OCI-LY7 (cell line): ENCODE data around the gene EPHA8. TPM values are rescaled to one million over a fixed set of nuclear protein-coding genes. Genes with fewer than 3 reads are reported as not detected.

ENCODE experiments used
- BruUV-seq: library from RNA; stranded (reverse); fragments of 400-500 nt; replicated peaks from 2 replicates; lab custom pipeline; 2021; lab: Mats Ljungman, UMichigan
- CTCF ChIA-PET: fragments of 300-600 bp; sonication (Branson Sonifier 250); formaldehyde crosslinking; loops from one replicate; lab custom pipeline; 2022; ENCODE audit warnings: antibody characterized with exemption; ENCODE audit not compliant: unreplicated experiment; lab: Charles Lee
- POLR2A ChIA-PET: fragments of 300-600 bp; sonication (Branson Sonifier 250); formaldehyde crosslinking; loops from one replicate; lab custom pipeline; 2022; ENCODE audit warnings: antibody characterized with exemption; lab: Charles Lee
- DNase-seq: peaks from one replicate; pipeline ENCODE4 v3.0.0-alpha.2; 2015; ENCODE audit warnings: low spot score
- H2AFZ ChIP-seq: fragments of 200-600 bp; sonication (generic), shearing (Covaris generic); 2 replicates; pipeline ENCODE4 v1.6.1; 2014; ENCODE audit warnings: mild to moderate bottlenecking, antibody characterized with exemption, low read length, moderate library complexity
- H3K27ac ChIP-seq: fragments of 200-600 bp; sonication (generic); 2 replicates; pipeline ENCODE4 v1.5.1; 2014; ENCODE audit warnings: mixed run types, low read depth, mild to moderate bottlenecking, moderate library complexity, low read length, inconsistent platforms; ENCODE audit not compliant: poor library complexity, severe bottlenecking
- H3K36me3 ChIP-seq: fragments of 200-600 bp; sonication (generic); 2 replicates; pipeline ENCODE4 v1.6.1; 2014; ENCODE audit warnings: mild to moderate bottlenecking, antibody characterized with exemption, low read length, moderate library complexity, mixed read lengths; ENCODE audit not compliant: insufficient read depth
- H3K4me1 ChIP-seq: fragments of 200-600 bp; sonication (generic); 2 replicates; pipeline ENCODE4 v1.5.1; 2014; ENCODE audit warnings: mild to moderate bottlenecking, low read length; ENCODE audit not compliant: insufficient read depth, poor library complexity, severe bottlenecking
- H3K4me2 ChIP-seq: fragments of 200-600 bp; sonication (generic); 2 replicates; pipeline ENCODE4 v1.6.1; 2014; ENCODE audit warnings: mild to moderate bottlenecking, low read length
- H3K4me3 ChIP-seq: fragments of 200-600 bp; sonication (generic); 2 replicates; pipeline ENCODE4 v1.5.1; 2014; ENCODE audit warnings: mild to moderate bottlenecking, low read depth, low read length; ENCODE audit not compliant: poor library complexity, severe bottlenecking
- H3K79me2 ChIP-seq: fragments of 200-600 bp; sonication (generic); 2 replicates; pipeline ENCODE4 v1.6.1; 2016; ENCODE audit warnings: low read depth, mild to moderate bottlenecking, low read length, moderate library complexity, mixed read lengths; ENCODE audit not compliant: insufficient read depth
- H3K9me2 ChIP-seq: fragments of 200-600 bp; sonication (generic); 2 replicates; pipeline ENCODE4 v1.6.1; 2016; ENCODE audit warnings: mild to moderate bottlenecking, low read length, mixed read lengths; ENCODE audit not compliant: insufficient read depth
- H3K9me3 ChIP-seq: fragments of 200-600 bp; sonication (generic); 2 replicates; pipeline ENCODE4 v1.6.1; 2014; ENCODE audit warnings: mild to moderate bottlenecking, mixed run types, low read length, mixed read lengths
- H4K20me1 ChIP-seq: fragments of 200-600 bp; sonication (generic); 2 replicates; pipeline ENCODE4 v1.6.1; 2014; ENCODE audit warnings: mild to moderate bottlenecking, antibody characterized with exemption, low read length, moderate library complexity, mixed read lengths; ENCODE audit not compliant: insufficient read depth
- EZH2phosphoT487 ChIP-seq: fragments of 200-600 bp; sonication (generic); IDR thresholded peaks from 2 replicates; pipeline ENCODE4 v1.6.1; 2018; ENCODE audit warnings: low read depth, borderline replicate concordance, mild to moderate bottlenecking, mixed run types, antibody characterized with exemption, low read length, moderate library complexity, mixed read lengths
- intact Hi-C: fragments of 100-400 bp; cut with micrococcal nuclease; formaldehyde crosslinking; loops from one replicate; pipeline ENCODE4 v1.10.0; 2022; ENCODE audit not compliant: unreplicated experiment
- total RNA-seq, 2 experiments: library from RNA; depleted of rRNA in 1 of 2; stranded (reverse); fragments of >200 nt in 1 of 2; shearing (Covaris generic) in 1 of 2; gene quantifications; 2 replicates each; pipeline ENCODE4 v1.2.3, GENCODE V29; 2014 to 2022
- TF ChIP-seq, protein P1 (sequence below): fragments of 200-600 bp; sonication (generic); conservative IDR thresholded peaks from 2 replicates; pipeline ENCODE4 v1.5.1; 2014; ENCODE audit warnings: mild to moderate bottlenecking, antibody characterized with exemption, low read length, moderate library complexity, mixed read lengths

The EPHA8 gene
- total RNA-seq, 2 experiments from 2014 or later: not detected

- H3K79me2 ChIP-seq: no peaks in the 10 kb centered on the region
- intact Hi-C loops: no loop called here
- DNase-seq: no peak
- H3K27ac ChIP-seq: no peak overlapping the region
- CTCF ChIA-PET: no interaction called here
- no peaks in the 10 kb centered on the region for H4K20me1 ChIP-seq
- H3K4me1 ChIP-seq: no peaks in the 10 kb centered on the region
- H3K9me3 ChIP-seq: no peaks in the 10 kb centered on the region
- no peaks in the 10 kb centered on the region for H3K9me2 ChIP-seq
- TF ChIP-seq, protein P1, sequence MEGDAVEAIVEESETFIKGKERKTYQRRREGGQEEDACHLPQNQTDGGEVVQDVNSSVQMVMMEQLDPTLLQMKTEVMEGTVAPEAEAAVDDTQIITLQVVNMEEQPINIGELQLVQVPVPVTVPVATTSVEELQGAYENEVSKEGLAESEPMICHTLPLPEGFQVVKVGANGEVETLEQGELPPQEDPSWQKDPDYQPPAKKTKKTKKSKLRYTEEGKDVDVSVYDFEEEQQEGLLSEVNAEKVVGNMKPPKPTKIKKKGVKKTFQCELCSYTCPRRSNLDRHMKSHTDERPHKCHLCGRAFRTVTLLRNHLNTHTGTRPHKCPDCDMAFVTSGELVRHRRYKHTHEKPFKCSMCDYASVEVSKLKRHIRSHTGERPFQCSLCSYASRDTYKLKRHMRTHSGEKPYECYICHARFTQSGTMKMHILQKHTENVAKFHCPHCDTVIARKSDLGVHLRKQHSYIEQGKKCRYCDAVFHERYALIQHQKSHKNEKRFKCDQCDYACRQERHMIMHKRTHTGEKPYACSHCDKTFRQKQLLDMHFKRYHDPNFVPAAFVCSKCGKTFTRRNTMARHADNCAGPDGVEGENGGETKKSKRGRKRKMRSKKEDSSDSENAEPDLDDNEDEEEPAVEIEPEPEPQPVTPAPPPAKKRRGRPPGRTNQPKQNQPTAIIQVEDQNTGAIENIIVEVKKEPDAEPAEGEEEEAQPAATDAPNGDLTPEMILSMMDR: no peak
- TF ChIP-seq EZH2phosphoT487: no peak
- H3K4me3 ChIP-seq: no peak overlapping the region
- no peaks in the 10 kb centered on the region for H3K36me3 ChIP-seq
- H3K4me2 ChIP-seq: no peak overlapping the region
- H2AFZ ChIP-seq: no peak overlapping the region
- no TSS peak for BruUV-seq
- POLR2A ChIA-PET: interaction anchor here (0.5 kb wide), 1 partner anchor 293 kb away, joined by 3 read pairs; no protein-coding TSS in a partner anchor
Observed at GRCh38 chr1:22615886-22616285, 52.6 kb downstream of the EPHA8 start.

- no TSS peak for BruUV-seq
- Histone ChIP-seq H3K9me3 (no peaks in the 10 kb centered on the region), H4K20me1 (no peaks in the 10 kb centered on the region), H3K4me3 (no peak overlapping the region), H2AFZ (no peak overlapping the region), H3K79me2 (no peaks in the 10 kb centered on the region), H3K27ac (no peak overlapping the region), H3K36me3 (no peaks in the 10 kb centered on the region), H3K4me2 (no peak overlapping the region), H3K9me2 (no peaks in the 10 kb centered on the region), H3K4me1 (no peaks in the 10 kb centered on the region)
- DNase-seq: no peak
- ChIA-PET POLR2A (no interaction called here), CTCF (no interaction called here)
- no peak for TF ChIP-seq EZH2phosphoT487
- TF ChIP-seq, protein P1: no peak
- intact Hi-C loops: no loop called here
Observed at GRCh38 chr1:22616571-22616970, 53.3 kb downstream of the EPHA8 start.

DNA sequence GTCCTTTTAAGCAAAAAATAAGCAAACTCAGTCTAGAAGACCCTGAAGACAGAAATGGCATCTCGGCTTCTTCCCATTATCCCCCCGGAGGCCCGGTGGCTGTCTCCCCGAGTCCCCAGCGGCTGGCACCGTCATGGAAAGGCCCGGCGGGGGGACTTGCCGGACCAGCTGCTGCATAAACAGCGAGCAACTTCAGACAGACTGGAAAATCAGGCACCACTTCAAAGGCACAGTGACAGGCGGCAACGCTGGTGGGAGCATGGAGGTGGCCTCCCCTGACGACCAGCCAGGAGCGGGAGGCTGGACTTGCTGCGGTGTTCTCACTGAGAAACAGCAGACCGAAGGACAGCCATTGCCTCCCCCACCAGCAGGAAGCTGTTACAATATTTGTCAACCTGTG, 54.8 kb downstream of the EPHA8 start:
- H2AFZ ChIP-seq: no peak overlapping the region
- CTCF ChIA-PET: no interaction called here
- intact Hi-C loops: no loop called here
- H3K9me2 ChIP-seq: no peaks in the 10 kb centered on the region
- no peaks in the 10 kb centered on the region for H3K36me3 ChIP-seq
- H3K9me3 ChIP-seq: no peaks in the 10 kb centered on the region
- POLR2A ChIA-PET: no interaction called here
- H3K4me1 ChIP-seq: no peaks in the 10 kb centered on the region
- no peak overlapping the region for H3K4me2 ChIP-seq
- H4K20me1 ChIP-seq: no peaks in the 10 kb centered on the region
- H3K4me3 ChIP-seq: no peak overlapping the region
- H3K79me2 ChIP-seq: no peaks in the 10 kb centered on the region
- no TSS peak for BruUV-seq
- H3K27ac ChIP-seq: no peak overlapping the region
- TF ChIP-seq, protein P1: no peak
- TF ChIP-seq EZH2phosphoT487: no peak
- no peak for DNase-seq
